ENCODE measurements around the gene CST6.

GRCh38 chr11:65968600-65969482 is 43.0 kb upstream of the CST6 start:
- TF ChIP-seq CTCF (IDR thresholded peaks at IDR 0.05) (no peak), POLR2A (IDR thresholded peaks at IDR 0.05) (no peak), POLR2AphosphoS5 (IDR thresholded peaks at IDR 0.05) (no peak)

Data from transverse colon (tissue), 4 donors.